Measurements from ENCODE around the gene DCXR. TPM values are rescaled to one million over a fixed set of nuclear protein-coding genes. Genes with fewer than 3 reads are reported as not detected.

The DCXR gene
- total and polyA plus RNA-seq, 2 donors (not counting 3 experiments of a cell fraction or from before 2014, with no cell fraction given) = 93.0 to 178 TPM

DNA sequence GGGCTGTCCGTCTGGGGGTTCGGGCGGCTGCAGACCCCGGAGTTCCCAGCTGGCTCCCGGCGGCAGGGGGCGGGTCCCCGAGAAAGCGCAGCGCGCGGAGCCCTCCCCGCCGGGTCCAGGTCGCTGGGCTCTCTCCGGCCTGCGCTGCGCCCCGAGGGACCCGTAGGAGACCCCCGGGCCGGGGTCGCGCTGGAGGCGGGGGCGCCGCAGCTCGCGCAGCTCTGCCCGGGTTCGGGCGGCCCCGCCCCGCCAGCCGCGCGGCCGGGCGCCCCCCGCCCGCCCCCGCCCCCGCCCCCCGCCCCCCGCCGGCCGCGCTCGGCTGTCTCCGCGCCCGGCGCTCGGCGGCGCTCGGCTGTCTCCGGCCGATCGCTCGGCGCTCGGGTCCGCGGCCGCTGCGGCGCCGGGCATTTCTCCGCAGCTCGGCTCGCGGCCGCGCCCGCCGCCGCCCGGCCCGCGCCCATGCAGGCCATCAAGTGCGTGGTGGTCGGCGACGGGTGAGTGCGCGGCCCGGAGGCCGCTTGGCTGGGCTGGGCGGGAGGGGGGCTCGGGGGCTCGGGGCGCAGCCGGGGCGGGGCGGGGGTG is 6.1 kb downstream of the DCXR start, which contains the start of gene RAC3:
TSS of gene RAC3 (plus strand) at position 376 of the 582 bp plus-strand sequence. CDS start at position 460, 84 bp downstream.
- Histone ChIP-seq H3K4me1 (ENCODE audit: control insufficient read depth, extremely low read depth, insufficient read depth, low read length) (peaks cover 11% of the 10 kb centered on the region), H3K9me3 (replicated peaks; ENCODE audit: control insufficient read depth, insufficient read depth, low read length) (no peaks in the 10 kb centered on the region), H3K9me1 (replicated peaks; ENCODE audit: control insufficient read depth, extremely low read depth, insufficient read depth, low read length) (no peaks in the 10 kb centered on the region), H3K27ac (ENCODE audit: insufficient read depth, low read depth, low read length) (no peak within 1 kb of the TSS), H3K4me2 (ENCODE audit: insufficient read depth, low read length) (peak within 1 kb of the TSS; percentile 80), H4K20me1 (replicated peaks; ENCODE audit: control insufficient read depth, extremely low read depth, insufficient read depth, low read length) (no peaks in the 10 kb centered on the region), H3K27me3 (ENCODE audit: control insufficient read depth in 2 of 2, insufficient read depth in 2 of 2, low read length in 2 of 2) (no peaks in the 10 kb centered on the region), H3K36me3 (ENCODE audit: control insufficient read depth in 2 of 2, extremely low read depth in 1 of 2, insufficient read depth in 2 of 2, low read length in 2 of 2) (no peaks in the 10 kb centered on the region), H3K9ac (replicated peaks; ENCODE audit: extremely low read depth, insufficient read depth, low read length) (peak within 1 kb of the TSS; percentile 41), H3K79me2 (ENCODE audit: control insufficient read depth, insufficient read depth, low read length) (peaks cover 4% of the 10 kb centered on the region), H2AFZ (ENCODE audit: low read depth, low read length) (peak within 1 kb of the TSS; percentile 92), H3K4me3 (replicated peaks in 1 of 3; ENCODE audit: insufficient read depth in 1 of 3, low read depth in 1 of 3, low read length in 3 of 3) (peak within 1 kb of the TSS; percentile 51 to 78 (median 59))
- POLR2A ChIA-PET = no interaction called here
- FAIRE-seq = no peak
- intact Hi-C loops (cut with micrococcal nuclease) (loop anchor here (2.0 to 10.0 kb wide), 3 partner anchors 67 to 383 kb away; partner anchors contain the start of genes FASN, HEXD and OGFOD3), dilution Hi-C loops (cut with MboI; ENCODE audit: extremely low pct_ligation_motif_present, low sequenced_read_pairs) (no loop called here)
- TF ChIP-seq FOS (IDR thresholded peaks at IDR 0.05; ENCODE audit: borderline replicate concordance, insufficient read depth, low read length) (no peak), GATA2 (IDR thresholded peaks at IDR 0.05; ENCODE audit: insufficient read depth, insufficient read length, low read depth, low read length) (no peak), MYC (IDR thresholded peaks at IDR 0.05; ENCODE audit: low read depth, low read length) (no peak), JUN (IDR thresholded peaks at IDR 0.05; ENCODE audit: borderline replicate concordance, insufficient read depth, insufficient read length, low read depth) (no peak), EZH2 (IDR thresholded peaks at IDR 0.05; ENCODE audit: borderline replicate concordance, low read depth, low read length, severe bottlenecking) (no peak), POLR2A (IDR thresholded peaks at IDR 0.05; ENCODE audit: low read depth, low read length) (no peak), POLR2AphosphoS5 (IDR thresholded peaks at IDR 0.05; ENCODE audit: insufficient read depth, low read depth, low read length) (no peak), CTCF (IDR thresholded peaks at IDR 0.05; ENCODE audit: extremely low read depth in 1 of 2, insufficient read depth in 1 of 2, low read depth in 1 of 2, low read length in 2 of 2) (no peak)
- TF ChIP-seq, protein P1, sequence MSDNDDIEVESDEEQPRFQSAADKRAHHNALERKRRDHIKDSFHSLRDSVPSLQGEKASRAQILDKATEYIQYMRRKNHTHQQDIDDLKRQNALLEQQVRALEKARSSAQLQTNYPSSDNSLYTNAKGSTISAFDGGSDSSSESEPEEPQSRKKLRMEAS (IDR thresholded peaks at IDR 0.05; ENCODE audit: insufficient read depth, insufficient read length) = no peak
- DNase-seq (ENCODE audit: low read depth, low spot score) = no peak
- no TSS peak for BruUV-seq (replicated peaks)
- CTCF ChIA-PET = interaction anchor here (0.9 to 4.2 kb wide), 19 partner anchors 10 to 290 kb away, joined by 3 to 127 read pairs (median 6); partner anchors contain the start of genes CENPX, CSNK1D, FASN and GPS1

All from endothelial cell of umbilical vein (primary cell).